Lung (tissue), 12 donors: ENCODE data around the gene ST3GAL3. TPM values are rescaled to one million over a fixed set of nuclear protein-coding genes. Genes with fewer than 3 reads are reported as not detected.
A peak's percentile ranks its signal among the peaks of the same experiment; 100 is the strongest.

Experiments
- ATAC-seq: fragments of 200-7000 bp; cut with Tn5 transposase; one replicate; pipeline ENCODE4 v1.9.1; 2020; ENCODE audit warnings: moderate number of reproducible peaks; ENCODE audit not compliant: insufficient read depth, low FRiP score
- DNase-seq, 3 donors: peaks; one replicate each; pipeline ENCODE4 v3.0.0-alpha.2; 2013 to 2017
- H3K27ac ChIP-seq, 2 donors: one replicate each; pipeline ENCODE4 v1.5.1; 2013; ENCODE audit warnings: mild to moderate bottlenecking in 2 of 2, moderate library complexity in 2 of 2, control low read depth in 1 of 2, inconsistent platforms in 1 of 2, low read depth in 1 of 2, low read length in 1 of 2
- H3K27me3 ChIP-seq, 3 donors: one replicate each; pipeline ENCODE4 v1.5.1; 2013; ENCODE audit warnings: low read length in 2 of 3; ENCODE audit not compliant: control insufficient read depth in 3 of 3, insufficient read depth in 3 of 3
- H3K36me3 ChIP-seq, 4 donors: one replicate each; pipeline ENCODE4 v1.5.1; 2013; ENCODE audit warnings: low read length in 4 of 4, mild to moderate bottlenecking in 1 of 4, moderate library complexity in 1 of 4; ENCODE audit not compliant: control insufficient read depth in 4 of 4, insufficient read depth in 4 of 4
- H3K4me1 ChIP-seq, 5 donors: one replicate each; pipeline ENCODE4 v1.5.1; 2013; ENCODE audit warnings: low read length in 5 of 5, mild to moderate bottlenecking in 2 of 5, moderate library complexity in 1 of 5; ENCODE audit not compliant: control insufficient read depth in 5 of 5, insufficient read depth in 5 of 5
- H3K4me3 ChIP-seq: one replicate; pipeline ENCODE4 v1.5.1; 2013; ENCODE audit warnings: mild to moderate bottlenecking, control low read depth, moderate library complexity
- H3K9ac ChIP-seq, 2 donors: one replicate each; pipeline ENCODE4 v1.5.1; 2013; ENCODE audit warnings: low read length in 2 of 2, control low read depth in 1 of 2; ENCODE audit not compliant: insufficient read depth in 1 of 2
- H3K9me3 ChIP-seq, 4 donors: one replicate each; pipeline ENCODE4 v1.5.1; 2013; ENCODE audit warnings: low read length in 3 of 4, mild to moderate bottlenecking in 1 of 4, moderate library complexity in 1 of 4; ENCODE audit not compliant: control insufficient read depth in 4 of 4, insufficient read depth in 3 of 4
- CTCF ChIP-seq: IDR thresholded peaks from 2 replicates; pipeline ENCODE4 v1.5.1; 2012; ENCODE audit warnings: mild to moderate bottlenecking; ENCODE audit errors: control extremely low read depth, extremely low read depth
- WGBS, 2 donors: extraction: QIAGEN DNeasy Blood & Tissue Kit; methylation state at CpG; one replicate each; pipeline ENCODE4 v1.1.7; 2013; 5-methylcytosine and 5-hydroxymethylcytosine counted together
- polyA plus RNA-seq, 2 donors: library from polyadenylated mRNA; stranded (reverse); fragments of 200-250 nt; gene quantifications; one replicate each; pipeline ENCODE4 v1.2.1, GENCODE V29; 2013
- total RNA-seq, 2 donors: library from RNA; depleted of rRNA in 1 of 2; stranded (reverse); fragments of >200 nt in 1 of 2; gene quantifications; one replicate each; pipeline ENCODE4 v1.2.1, GENCODE V29; 2014 to 2021
- donor health status: control.
- donor health status: control.
- donor health status: Bipolar disorder and iron deficiency.
- donor health status: healthy.
- donor health status: DM: yes; HTN: yes; CAD: no.

ST3GAL3 gene
- total and polyA plus RNA-seq, 4 donors: 8.4 to 28.0 (median 17.1) TPM

GRCh38 chr1:43934986-43935324, 227.6 kb downstream of the ST3GAL3 start:
- Histone ChIP-seq H3K36me3 (peaks cover 0 to 7% (median 0%) of the 10 kb centered on the region in 4 donors), H3K27me3 (peaks cover 0 to 16% (median 8%) of the 10 kb centered on the region in 3 donors), H3K9ac (no peak overlapping the region), H3K9me3 (no peaks in the 10 kb centered on the region), H3K4me3 (no peak overlapping the region), H3K4me1 (peaks cover 0 to 11% (median 5%) of the 10 kb centered on the region in 5 donors), H3K27ac (no peak overlapping the region)
- ATAC-seq: no peak
- WGBS, 2 donors: 50 to 56% methylated on average over 5 of the region's 5 CpGs
- TF ChIP-seq CTCF: no peak
- no peak for DNase-seq

GRCh38 chr1:43935711-43936427, 228.5 kb downstream of the ST3GAL3 start:
- H3K4me3 ChIP-seq: no peak overlapping the region
- DNase-seq: no peak
- no peak overlapping the region for H3K9ac ChIP-seq
- peaks cover 0 to 11% (median 5%) of the 10 kb centered on the region in 5 donors for H3K4me1 ChIP-seq
- H3K36me3 ChIP-seq: peaks cover 0 to 2% (median 0%) of the 10 kb centered on the region in 4 donors
- no peak for TF ChIP-seq CTCF
- H3K27ac ChIP-seq: no peak overlapping the region
- no peak for ATAC-seq
- 11 to 23% methylated on average over 19 to 48 of the region's 48 CpGs for WGBS, 2 donors
- no peaks in the 10 kb centered on the region for H3K9me3 ChIP-seq
- peaks cover 0 to 16% (median 8%) of the 10 kb centered on the region in 3 donors for H3K27me3 ChIP-seq

- Histone ChIP-seq H3K36me3 (peaks cover 0 to 2% (median 0%) of the 10 kb centered on the region in 4 donors), H3K9me3 (no peaks in the 10 kb centered on the region), H3K4me3 (no peak overlapping the region), H3K4me1 (peaks cover 0 to 11% (median 5%) of the 10 kb centered on the region in 5 donors), H3K27ac (no peak overlapping the region), H3K27me3 (peaks cover 0 to 16% (median 8%) of the 10 kb centered on the region in 3 donors), H3K9ac (no peak overlapping the region)
- WGBS, 2 donors: 13 to 15% methylated on average over 50 to 56 of the region's 56 CpGs
- DNase-seq (peak; percentile 10 to 48 (median 41)), ATAC-seq (no peak)
- TF ChIP-seq CTCF: no peak
Observed at GRCh38 chr1:43936431-43937151, 229.3 kb downstream of the ST3GAL3 start.
